ENCODE data around the gene ZNF232.

DNA sequence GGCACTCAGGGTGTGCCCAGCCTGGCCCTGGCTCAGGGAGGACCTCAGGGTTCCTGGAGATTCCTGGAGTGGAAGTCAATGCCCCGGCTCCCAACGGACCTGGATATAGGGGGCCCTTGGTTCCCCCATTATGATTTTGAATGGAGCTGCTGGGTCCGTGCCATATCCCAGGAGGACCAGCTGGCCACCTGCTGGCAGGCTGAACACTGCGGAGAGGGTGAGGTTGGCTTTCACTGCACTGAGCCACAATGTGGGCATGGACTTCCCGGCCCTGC lies 27.7 kb upstream of the ZNF232 start:
- no peak for TF ChIP-seq POLR2A (IDR thresholded peaks at IDR 0.05)
- TF ChIP-seq, protein P1, sequence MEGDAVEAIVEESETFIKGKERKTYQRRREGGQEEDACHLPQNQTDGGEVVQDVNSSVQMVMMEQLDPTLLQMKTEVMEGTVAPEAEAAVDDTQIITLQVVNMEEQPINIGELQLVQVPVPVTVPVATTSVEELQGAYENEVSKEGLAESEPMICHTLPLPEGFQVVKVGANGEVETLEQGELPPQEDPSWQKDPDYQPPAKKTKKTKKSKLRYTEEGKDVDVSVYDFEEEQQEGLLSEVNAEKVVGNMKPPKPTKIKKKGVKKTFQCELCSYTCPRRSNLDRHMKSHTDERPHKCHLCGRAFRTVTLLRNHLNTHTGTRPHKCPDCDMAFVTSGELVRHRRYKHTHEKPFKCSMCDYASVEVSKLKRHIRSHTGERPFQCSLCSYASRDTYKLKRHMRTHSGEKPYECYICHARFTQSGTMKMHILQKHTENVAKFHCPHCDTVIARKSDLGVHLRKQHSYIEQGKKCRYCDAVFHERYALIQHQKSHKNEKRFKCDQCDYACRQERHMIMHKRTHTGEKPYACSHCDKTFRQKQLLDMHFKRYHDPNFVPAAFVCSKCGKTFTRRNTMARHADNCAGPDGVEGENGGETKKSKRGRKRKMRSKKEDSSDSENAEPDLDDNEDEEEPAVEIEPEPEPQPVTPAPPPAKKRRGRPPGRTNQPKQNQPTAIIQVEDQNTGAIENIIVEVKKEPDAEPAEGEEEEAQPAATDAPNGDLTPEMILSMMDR (IDR thresholded peaks at IDR 0.05), result no peak
